Stimulated activated CD4-positive, alpha-beta T cell treated with anti-CD3 and anti-CD28 coated beads, Interleukin-4, amount 100 ng/mL, for 1 hour (primary cell): ENCODE measurements around the gene KAZALD1.

Source experiments
- DNase-seq: peaks from one replicate; pipeline ENCODE4 v3.0.0-alpha.2; 2020

Gene KAZALD1

DNA sequence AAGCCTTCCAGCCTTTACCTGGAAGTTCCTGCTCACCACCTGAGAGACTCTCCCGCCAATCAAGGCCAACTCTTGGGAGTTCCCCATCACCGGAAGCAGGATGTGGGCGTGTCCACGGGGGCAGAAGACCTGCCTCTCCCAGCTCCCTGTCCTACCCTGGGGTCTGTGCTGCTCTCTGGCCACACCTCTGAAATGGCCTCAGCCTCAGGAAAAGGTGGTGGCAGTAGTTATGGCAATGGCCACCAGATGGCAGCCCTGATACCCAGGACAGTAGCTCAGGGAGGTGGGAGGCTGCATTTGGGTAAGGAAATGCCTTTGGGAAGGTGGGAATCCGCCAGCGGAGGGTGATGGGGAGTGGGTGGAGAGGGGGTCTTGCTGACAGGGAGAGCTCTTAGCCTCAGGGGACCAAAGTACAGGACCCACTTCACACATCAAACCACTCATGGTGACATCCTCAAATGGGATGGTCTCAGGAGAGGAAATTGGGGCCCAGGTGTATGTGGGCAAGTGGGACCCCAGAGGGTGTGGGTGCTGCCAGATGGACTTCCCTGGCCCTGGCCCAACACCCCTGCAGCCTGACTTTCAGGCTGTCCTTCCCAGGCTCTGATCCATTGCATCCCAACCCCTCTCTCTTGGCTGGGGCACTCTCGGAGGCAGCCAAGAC lies 33.9 kb downstream of the KAZALD1 start:
- DNase-seq = peak; percentile 71

GRCh38 chr10:101096378-101096777 lies 34.6 kb downstream of the KAZALD1 start:
- DNase-seq = no peak

DNA sequence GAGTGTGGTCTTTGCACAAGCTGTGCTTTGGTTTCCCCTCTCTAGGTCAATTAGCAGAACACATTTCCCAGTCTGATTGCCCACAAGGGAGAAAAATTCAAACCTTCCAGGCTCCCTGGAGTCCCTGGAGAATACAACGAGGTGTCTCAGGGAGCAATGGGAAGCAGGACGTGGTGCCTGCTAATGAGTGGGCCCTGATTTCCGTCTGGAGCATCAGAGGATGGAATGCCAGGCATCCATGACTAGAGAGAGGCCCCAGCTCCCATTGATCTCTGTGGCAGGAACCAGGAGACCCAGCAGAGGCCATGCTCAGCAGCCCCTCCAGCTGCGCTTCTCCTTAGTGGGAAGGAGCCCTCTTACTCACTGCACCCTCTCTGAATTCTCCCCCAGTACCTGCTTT lies 36.1 kb downstream of the KAZALD1 start:
- no peak for DNase-seq

GRCh38 chr10:101099901-101100300 lies 38.1 kb downstream of the KAZALD1 start:
- DNase-seq = no peak

- DNase-seq = no peak
These were observed 39.6 kb downstream of the KAZALD1 start for GRCh38 chr10:101101372-101101881.

GRCh38 chr10:101103430-101103829 lies 41.6 kb downstream of the KAZALD1 start:
- no peak for DNase-seq

DNA sequence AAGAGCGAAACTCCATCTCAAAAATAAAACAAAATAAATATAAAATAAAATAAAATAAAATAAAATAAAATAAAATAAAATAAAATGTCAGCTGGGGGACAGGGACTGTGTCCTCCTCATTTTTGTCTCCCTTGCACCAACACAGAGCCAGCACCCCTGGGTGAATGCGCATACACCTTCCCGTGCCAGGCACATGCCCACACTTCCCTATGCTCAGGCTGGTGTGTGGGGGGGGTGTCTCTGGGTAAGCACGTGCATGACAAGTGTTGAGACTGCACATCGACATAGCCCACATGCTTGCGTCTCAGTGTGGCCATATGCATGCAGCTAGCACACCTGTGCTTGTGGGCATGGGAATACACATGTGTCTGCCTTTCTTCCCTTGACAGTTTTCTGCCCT lies 44.6 kb downstream of the KAZALD1 start:
- DNase-seq = no peak

GRCh38 chr10:101107771-101108170 lies 46.0 kb downstream of the KAZALD1 start:
- no peak for DNase-seq

- no peak for DNase-seq
These were observed 49.2 kb downstream of the KAZALD1 start for GRCh38 chr10:101110856-101111523.

GRCh38 chr10:101111547-101111946 lies 49.8 kb downstream of the KAZALD1 start:
- no peak for DNase-seq

DNA sequence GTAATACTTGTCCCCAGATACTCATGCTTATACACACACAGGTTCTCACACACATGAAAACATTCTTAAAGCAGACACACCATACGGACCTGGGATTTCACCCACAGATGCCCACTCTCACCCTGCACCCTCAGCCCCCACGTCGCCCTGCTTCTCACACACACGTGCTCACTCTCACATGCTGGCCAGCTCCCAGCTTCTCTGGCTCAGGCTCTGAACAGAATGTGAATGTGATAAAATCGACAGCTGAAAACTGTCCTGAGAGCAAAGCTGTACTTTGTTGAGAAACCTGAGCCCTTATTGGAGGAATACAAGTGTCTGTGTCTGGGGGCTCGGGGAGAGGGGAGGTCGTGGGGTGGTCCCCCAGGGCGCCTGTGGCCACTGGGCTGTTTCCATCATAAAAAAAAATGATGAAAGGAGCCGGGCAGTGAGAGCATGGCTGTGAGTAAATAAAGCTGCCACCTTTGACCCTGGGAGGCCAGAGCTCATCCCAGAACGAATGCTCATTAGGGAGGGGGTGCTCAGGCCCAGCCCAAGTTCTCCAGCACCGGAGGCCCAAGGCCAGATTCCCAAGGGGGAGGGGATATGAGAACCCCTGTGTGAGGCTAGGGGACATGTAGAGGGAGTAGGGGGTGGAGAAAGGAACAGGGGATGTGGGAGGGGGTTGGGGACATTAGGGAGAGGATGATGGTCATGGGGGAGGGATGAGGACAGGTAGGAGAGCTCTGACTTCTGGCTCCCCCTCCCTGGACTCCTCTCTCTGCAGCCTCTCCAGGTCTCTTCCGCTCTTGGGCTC lies 51.2 kb downstream of the KAZALD1 start:
- no peak for DNase-seq

- no peak for DNase-seq
These were observed 52.2 kb downstream of the KAZALD1 start for GRCh38 chr10:101113890-101114403.

DNA sequence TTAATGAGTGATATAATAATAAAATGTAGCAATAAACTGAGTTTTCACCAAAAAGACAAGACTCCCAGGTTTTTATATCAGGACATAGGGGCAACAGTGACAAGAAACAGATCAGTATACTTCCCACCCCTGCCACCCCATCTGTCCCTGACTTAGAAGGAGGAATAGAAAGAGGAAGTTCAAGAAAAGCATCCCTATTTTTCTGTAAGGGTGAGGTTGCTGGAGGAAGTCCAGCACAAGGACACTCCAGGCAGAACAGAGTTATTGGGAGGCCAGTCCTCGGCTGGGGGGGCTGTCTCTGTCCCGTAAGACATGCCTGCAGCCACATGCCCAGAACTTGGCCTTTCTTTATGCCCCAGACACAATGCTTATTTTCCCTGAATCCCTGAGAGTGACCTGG lies 52.9 kb downstream of the KAZALD1 start:
- DNase-seq = no peak
